ENCODE measurements around the gene PCDHGC3.

Gene PCDHGC3

GRCh38 chr5:141492168-141492885, 16.6 kb downstream of the PCDHGC3 start:
- no peak for TF ChIP-seq CREB1 (IDR thresholded peaks at IDR 0.05; ENCODE audit: low read depth)
- no peak for TF ChIP-seq YY1 (IDR thresholded peaks at IDR 0.05; ENCODE audit: low read depth)
- no peak for TF ChIP-seq CEBPB (IDR thresholded peaks at IDR 0.05)
- TF ChIP-seq TEAD4 (IDR thresholded peaks at IDR 0.05), result no peak
- TF ChIP-seq USF1 (IDR thresholded peaks at IDR 0.05), result no peak
- no peak for TF ChIP-seq RAD21 (IDR thresholded peaks at IDR 0.05; ENCODE audit: low read depth)
- no peak for TF ChIP-seq TCF12 (IDR thresholded peaks at IDR 0.05; ENCODE audit: low read depth)

DNA sequence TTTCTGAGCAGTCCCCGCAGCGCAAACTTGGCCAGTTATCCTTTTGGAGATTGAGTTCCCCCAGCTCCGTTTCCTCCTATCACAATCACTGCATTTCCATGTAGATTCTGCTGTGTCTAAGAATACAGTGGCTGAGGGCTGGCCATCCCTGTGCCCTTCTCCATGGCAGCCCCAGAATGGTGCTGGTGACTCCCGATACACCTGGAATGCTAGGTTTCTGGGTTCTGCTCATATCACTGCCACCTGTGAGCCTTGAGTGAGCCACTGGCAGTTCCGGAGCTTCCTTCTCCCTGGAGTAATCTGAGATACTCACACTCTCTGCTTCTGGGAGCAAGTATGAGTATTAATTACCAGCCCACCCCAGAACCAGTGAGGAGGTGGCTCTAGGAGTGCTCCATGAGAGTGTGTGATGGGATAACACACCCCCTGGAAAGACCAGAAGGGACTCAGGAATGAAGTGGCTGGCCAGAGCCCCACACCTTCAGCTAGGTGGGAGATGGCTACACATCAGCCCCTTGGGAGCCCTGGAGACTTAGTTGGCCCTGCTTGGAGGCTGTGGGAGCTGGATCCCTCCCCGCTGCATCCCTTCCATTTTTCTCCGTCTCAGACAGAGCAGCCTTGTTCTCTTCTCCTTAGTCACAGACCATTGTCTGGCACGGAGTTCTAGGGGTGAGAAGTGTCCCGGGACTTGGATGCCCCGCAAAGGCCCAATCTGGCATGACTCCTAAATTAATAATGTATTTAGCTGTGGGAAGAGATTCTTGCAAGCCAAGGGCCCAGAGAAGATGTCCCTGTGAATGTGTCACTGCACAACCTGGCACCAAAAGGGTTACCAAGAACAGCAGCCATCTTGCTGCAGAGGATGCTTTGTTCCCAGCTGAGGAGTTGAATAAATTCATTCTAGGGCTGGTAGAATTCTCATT, 18.0 kb downstream of the PCDHGC3 start:
- TF ChIP-seq EP300 (IDR thresholded peaks at IDR 0.05; ENCODE audit: borderline replicate concordance), result no peak
- no peak for TF ChIP-seq YY1 (IDR thresholded peaks at IDR 0.05; ENCODE audit: low read depth)
- TF ChIP-seq TEAD4 (IDR thresholded peaks at IDR 0.05), result no peak
- TF ChIP-seq USF1 (IDR thresholded peaks at IDR 0.05), result no peak

GRCh38 chr5:141494761-141495452, 19.1 kb downstream of the PCDHGC3 start:
- TF ChIP-seq TCF12 (IDR thresholded peaks at IDR 0.05; ENCODE audit: low read depth) (no peak), YY1 (IDR thresholded peaks at IDR 0.05; ENCODE audit: low read depth) (no peak), EGR1 (IDR thresholded peaks at IDR 0.05) (no peak)

- TF ChIP-seq YY1 (IDR thresholded peaks at IDR 0.05; ENCODE audit: low read depth), result no peak
- TF ChIP-seq CREB1 (IDR thresholded peaks at IDR 0.05; ENCODE audit: low read depth), result no peak
- TF ChIP-seq REST (IDR thresholded peaks at IDR 0.05; ENCODE audit: low read depth), result no peak
- no peak for TF ChIP-seq TCF12 (IDR thresholded peaks at IDR 0.05; ENCODE audit: low read depth)
- TF ChIP-seq ZBTB7A (IDR thresholded peaks at IDR 0.05; ENCODE audit: low read depth), result no peak
- TF ChIP-seq EP300 (IDR thresholded peaks at IDR 0.05; ENCODE audit: borderline replicate concordance), result no peak
- no peak for TF ChIP-seq TEAD4 (IDR thresholded peaks at IDR 0.05)
- no peak for TF ChIP-seq TAF1 (IDR thresholded peaks at IDR 0.05; ENCODE audit: low read depth)
- TF ChIP-seq USF1 (IDR thresholded peaks at IDR 0.05), result no peak
- no peak for TF ChIP-seq CEBPB (IDR thresholded peaks at IDR 0.05)
- TF ChIP-seq NFIC (IDR thresholded peaks at IDR 0.05), result no peak
- TF ChIP-seq EGR1 (IDR thresholded peaks at IDR 0.05), result no peak
- no peak for TF ChIP-seq MAX (IDR thresholded peaks at IDR 0.05)
- no peak for TF ChIP-seq FOXM1 (IDR thresholded peaks at IDR 0.05; ENCODE audit: borderline replicate concordance, low read depth)
- TF ChIP-seq RAD21 (IDR thresholded peaks at IDR 0.05; ENCODE audit: low read depth), result no peak
Observed at GRCh38 chr5:141495453-141495811, 19.7 kb downstream of the PCDHGC3 start.

- no peak for TF ChIP-seq CREB1 (IDR thresholded peaks at IDR 0.05; ENCODE audit: low read depth)
- no peak for TF ChIP-seq ZBTB7A (IDR thresholded peaks at IDR 0.05; ENCODE audit: low read depth)
- TF ChIP-seq EGR1 (IDR thresholded peaks at IDR 0.05), result no peak
- no peak for TF ChIP-seq NFIC (IDR thresholded peaks at IDR 0.05)
- TF ChIP-seq TAF1 (IDR thresholded peaks at IDR 0.05; ENCODE audit: low read depth), result no peak
Observed at GRCh38 chr5:141496038-141496437, 20.3 kb downstream of the PCDHGC3 start.

- TF ChIP-seq YY1 (IDR thresholded peaks at IDR 0.05; ENCODE audit: low read depth), result no peak
- no peak for TF ChIP-seq FOXM1 (IDR thresholded peaks at IDR 0.05; ENCODE audit: borderline replicate concordance, low read depth)
- TF ChIP-seq TEAD4 (IDR thresholded peaks at IDR 0.05), result no peak
- TF ChIP-seq CREB1 (IDR thresholded peaks at IDR 0.05; ENCODE audit: low read depth), result no peak
- TF ChIP-seq NFIC (IDR thresholded peaks at IDR 0.05), result no peak
- no peak for TF ChIP-seq MAX (IDR thresholded peaks at IDR 0.05)
- no peak for TF ChIP-seq EGR1 (IDR thresholded peaks at IDR 0.05)
- TF ChIP-seq CEBPB (IDR thresholded peaks at IDR 0.05), result no peak
- no peak for TF ChIP-seq TCF12 (IDR thresholded peaks at IDR 0.05; ENCODE audit: low read depth)
- no peak for TF ChIP-seq USF1 (IDR thresholded peaks at IDR 0.05)
Observed at GRCh38 chr5:141501761-141502160, 26.0 kb downstream of the PCDHGC3 start.
